ENCODE measurements around the gene GPC3.

- TF ChIP-seq, protein P1, sequence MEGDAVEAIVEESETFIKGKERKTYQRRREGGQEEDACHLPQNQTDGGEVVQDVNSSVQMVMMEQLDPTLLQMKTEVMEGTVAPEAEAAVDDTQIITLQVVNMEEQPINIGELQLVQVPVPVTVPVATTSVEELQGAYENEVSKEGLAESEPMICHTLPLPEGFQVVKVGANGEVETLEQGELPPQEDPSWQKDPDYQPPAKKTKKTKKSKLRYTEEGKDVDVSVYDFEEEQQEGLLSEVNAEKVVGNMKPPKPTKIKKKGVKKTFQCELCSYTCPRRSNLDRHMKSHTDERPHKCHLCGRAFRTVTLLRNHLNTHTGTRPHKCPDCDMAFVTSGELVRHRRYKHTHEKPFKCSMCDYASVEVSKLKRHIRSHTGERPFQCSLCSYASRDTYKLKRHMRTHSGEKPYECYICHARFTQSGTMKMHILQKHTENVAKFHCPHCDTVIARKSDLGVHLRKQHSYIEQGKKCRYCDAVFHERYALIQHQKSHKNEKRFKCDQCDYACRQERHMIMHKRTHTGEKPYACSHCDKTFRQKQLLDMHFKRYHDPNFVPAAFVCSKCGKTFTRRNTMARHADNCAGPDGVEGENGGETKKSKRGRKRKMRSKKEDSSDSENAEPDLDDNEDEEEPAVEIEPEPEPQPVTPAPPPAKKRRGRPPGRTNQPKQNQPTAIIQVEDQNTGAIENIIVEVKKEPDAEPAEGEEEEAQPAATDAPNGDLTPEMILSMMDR (conservative IDR thresholded peaks at IDR 0.05; ENCODE audit: low read depth, low read length): no peak
- no peak for TF ChIP-seq EZH2 (IDR thresholded peaks at IDR 0.05; ENCODE audit: borderline replicate concordance, low read depth, low read length, poor library complexity, severe bottlenecking)
These were observed 41.9 kb downstream of the GPC3 start for GRCh38 chrX:133943507-133943906.
